B cell (primary cell): ENCODE data around the gene CYP27B1. TPM values are rescaled to one million over a fixed set of nuclear protein-coding genes. Genes with fewer than 3 reads are reported as not detected.
A peak's percentile ranks its signal among the peaks of the same experiment; 100 is the strongest.

Source experiments
- ATAC-seq: fragments of 200-7000 bp; cut with Tn5 transposase; one replicate; pipeline ENCODE4 v1.10.0; 2021; ENCODE audit warnings: low read depth, mild to moderate bottlenecking, moderate number of reproducible peaks, moderate library complexity
- CTCF ChIA-PET: fragments of 350-600 bp; sonication (Branson Sonifier 250); formaldehyde crosslinking; loops from one replicate; lab custom pipeline; 2021; ENCODE audit warnings: antibody characterized with exemption, inconsistent platforms; lab: Charles Lee
- POLR2A ChIA-PET: fragments of 350-600 bp; sonication (Branson Sonifier 250); formaldehyde crosslinking; loops from one replicate; lab custom pipeline; 2021; ENCODE audit warnings: antibody characterized with exemption; lab: Charles Lee
- DNase-seq: peaks from one replicate; pipeline ENCODE4 v3.0.0; 2013
- H2AFZ ChIP-seq: 2 replicates; pipeline ENCODE4 v1.6.1; 2012; ENCODE audit warnings: mild to moderate bottlenecking, low read depth, low read length; ENCODE audit not compliant: insufficient read depth, poor library complexity, severe bottlenecking
- H3K27ac ChIP-seq, 2 donors: 1 replicate in 1 of 2; 2 replicates in 1 of 2; pipeline ENCODE4 v1.5.1; 2012 to 2013; ENCODE audit warnings: low read length in 2 of 2, mild to moderate bottlenecking in 2 of 2, moderate library complexity in 1 of 2
- H3K27me3 ChIP-seq, 4 experiments: fragments of 200-600 bp in 1 of 4; sonication (generic) in 1 of 4; replicated peaks in 1 of 4; 1 replicate in 2 of 4; 2 replicates in 2 of 4; pipeline versions ENCODE4 v1.6.1 to v1.7.0; 2013 to 2016; ENCODE audit warnings: low read length in 3 of 4, mild to moderate bottlenecking in 2 of 4, mixed read lengths in 1 of 4, moderate library complexity in 1 of 4; ENCODE audit not compliant: insufficient read depth in 4 of 4, control insufficient read depth in 3 of 4; ENCODE audit errors: control extremely low read depth in 1 of 4
- H3K36me3 ChIP-seq, 2 experiments: replicated peaks in 1 of 2; 1 replicate in 1 of 2; 2 replicates in 1 of 2; pipeline versions ENCODE4 v1.6.1 to v1.7.1; 2013; ENCODE audit warnings: low read length in 1 of 2; ENCODE audit not compliant: insufficient read depth in 2 of 2, control insufficient read depth in 1 of 2; ENCODE audit errors: control extremely low read depth in 1 of 2, extremely low read depth in 1 of 2
- H3K4me1 ChIP-seq, 2 donors: fragments of 200-600 bp in 1 of 2; sonication (generic) in 1 of 2; 1 replicate in 1 of 2; 2 replicates in 1 of 2; pipeline versions ENCODE4 v1.5.1 to v1.6.1; 2013 to 2017; ENCODE audit warnings: low read length in 2 of 2; ENCODE audit not compliant: control insufficient read depth in 2 of 2, insufficient read depth in 2 of 2
- H3K4me2 ChIP-seq: replicated peaks from 2 replicates; pipeline ENCODE3; 2012; ENCODE audit warnings: mild to moderate bottlenecking, low read depth, low read length; ENCODE audit not compliant: poor library complexity, severe bottlenecking
- H3K4me3 ChIP-seq, 5 experiments: fragments of 200-600 bp in 1 of 5; sonication (generic) in 1 of 5; 1 replicate in 3 of 5; 2 replicates in 2 of 5; pipeline versions ENCODE4 v1.5.1 to v1.7.0; 2011 to 2016; ENCODE audit warnings: low read length in 4 of 5, mild to moderate bottlenecking in 4 of 5, low read depth in 2 of 5, control low read depth in 1 of 5, moderate library complexity in 1 of 5; ENCODE audit not compliant: insufficient read depth in 1 of 5; ENCODE audit errors: control extremely low read depth in 1 of 5, extremely low read depth in 1 of 5
- H3K79me2 ChIP-seq: fragments of 200-600 bp; sonication (generic); one replicate; pipeline ENCODE4 v1.6.0; 2016; ENCODE audit warnings: low read length; ENCODE audit not compliant: control insufficient read depth, insufficient read depth
- H3K9ac ChIP-seq: fragments of 200-600 bp; sonication (generic); 2 replicates; pipeline ENCODE4 v1.6.1; 2017; ENCODE audit warnings: mild to moderate bottlenecking, low read length, moderate library complexity
- H3K9me3 ChIP-seq, 3 donors: one replicate each; pipeline versions ENCODE4 v1.6.1 to v1.7.1; 2013; ENCODE audit warnings: low read length in 2 of 3; ENCODE audit not compliant: control insufficient read depth in 2 of 3, insufficient read depth in 1 of 3; ENCODE audit errors: control extremely low read depth in 1 of 3
- H4K20me1 ChIP-seq: 2 replicates; pipeline ENCODE4 v1.6.0; 2012; ENCODE audit warnings: mild to moderate bottlenecking, low read length; ENCODE audit not compliant: insufficient read depth, control insufficient read depth, poor library complexity, severe bottlenecking
- H3K27ac Mint-ChIP-seq: one replicate; pipeline ENCODE4 v1.8.0; 2021; ENCODE audit warnings: mixed read lengths
- H3K27me3 Mint-ChIP-seq: one replicate; pipeline ENCODE4 v1.8.0; 2021; ENCODE audit warnings: mixed read lengths
- H3K4me1 Mint-ChIP-seq: one replicate; pipeline ENCODE4 v1.8.0; 2021; ENCODE audit warnings: mixed read lengths
- H3K4me3 Mint-ChIP-seq: one replicate; pipeline ENCODE4 v1.8.0; 2021; ENCODE audit warnings: mixed read lengths
- H3K9me3 Mint-ChIP-seq: one replicate; pipeline ENCODE4 v1.8.0; 2022; ENCODE audit warnings: mixed read lengths; ENCODE audit not compliant: insufficient read depth
- CTCF ChIP-seq: fragments of 200-600 bp; IDR thresholded peaks from one replicate; pipeline ENCODE4 v1.8.0; 2022; ENCODE audit warnings: antibody characterized with exemption, mild to moderate bottlenecking
- EZH2 ChIP-seq: IDR thresholded peaks from 2 replicates; pipeline ENCODE4 v1.6.1; 2012; ENCODE audit warnings: borderline replicate concordance, low read depth, mild to moderate bottlenecking, moderate library complexity, low read length; ENCODE audit not compliant: insufficient read depth, poor library complexity, severe bottlenecking
- WGBS: methylation state at CpG from one replicate; pipeline ENCODE4 v1.1.5; 2013; ENCODE audit warnings: missing lambda C conversion rate; ENCODE audit not compliant: insufficient coverage; 5-methylcytosine and 5-hydroxymethylcytosine counted together
- intact Hi-C: fragments of 100-400 bp; cut with micrococcal nuclease; formaldehyde crosslinking; loops from one replicate; pipeline ENCODE4 v1.10.0; 2022
- polyA plus RNA-seq: library from polyadenylated mRNA; depleted of rRNA; stranded (reverse); fragments of >200 nt; gene quantifications from 2 replicates; pipeline ENCODE4 v1.2.3, GENCODE V29; 2012
- total RNA-seq, 2 donors: library from RNA; stranded (reverse); fragments of 120-200 nt in 1 of 2; gene quantifications; 1 replicate in 1 of 2; 2 replicates in 1 of 2; pipeline versions ENCODE4 v1.2.3 to v1.2.4, GENCODE V29; 2013 to 2022

The CYP27B1 gene
- total and polyA plus RNA-seq, 2 donors (not counting 1 experiment from before 2014, with no cell fraction given), result 0.66 to 0.79 TPM

GRCh38 chr12:57751788-57752667, 14.8 kb downstream of the CYP27B1 start, which contains the start of gene CDK4:
CDK4 (minus strand) TSS chr12:57752310; CDS start chr12:57751717, 593 bp downstream.
- peak within 1 kb of the TSS; percentile 85 for H3K4me2 ChIP-seq
- TF ChIP-seq EZH2 (no peak), CTCF (no peak)
- peak within 1 kb of the TSS; percentile 51 to 84 (median 78) for H3K4me3 ChIP-seq
- H3K9me3 ChIP-seq, result no peaks in the 10 kb centered on the region
- WGBS, result under 1% methylated on average over 47 of the region's 58 CpGs
- POLR2A ChIA-PET, result no interaction called here
- Mint-ChIP-seq H3K27me3 (no peaks in the 10 kb centered on the region), H3K4me3 (peak within 1 kb of the TSS; percentile 91), H3K27ac (peak within 1 kb of the TSS; percentile 95), H3K4me1 (peaks cover 55% of the 10 kb centered on the region), H3K9me3 (no peaks in the 10 kb centered on the region)
- H4K20me1 ChIP-seq, result peaks cover 10% of the 10 kb centered on the region
- DNase-seq (peak; percentile 100), ATAC-seq (peak; percentile 78)
- peak within 1 kb of the TSS; percentile 74 to 98 for H3K27ac ChIP-seq
- peaks cover 2 to 37% of the 10 kb centered on the region in 2 experiments for H3K36me3 ChIP-seq
- peaks cover 39 to 50% of the 10 kb centered on the region in 2 donors for H3K4me1 ChIP-seq
- H2AFZ ChIP-seq, result peak within 1 kb of the TSS; percentile 90
- peak within 1 kb of the TSS; percentile 75 for H3K9ac ChIP-seq
- H3K79me2 ChIP-seq, result peaks cover 22% of the 10 kb centered on the region
- H3K27me3 ChIP-seq, result no peaks in the 10 kb centered on the region
- CTCF ChIA-PET, result interaction anchor here (0.7 to 1.2 kb wide), 4 partner anchors 10 to 995 kb away, joined by 3 to 9 read pairs (median 6); no protein-coding TSS in a partner anchor
- intact Hi-C loops, result loop anchor here (1.0 to 10.0 kb wide), 10 partner anchors 8 to 1635 kb away; partner anchors contain the start of genes DCTN2, DDIT3, EEF1AKMT3 and GLI1
